Uterus (tissue), 4 donors: ENCODE data around the gene PLGLB1. TPM values are rescaled to one million over a fixed set of nuclear protein-coding genes. Genes with fewer than 3 reads are reported as not detected.
"Not testable (repeated sequence)": the region's sequence is repeated elsewhere in the genome, so short reads cannot be mapped to it uniquely, and the experiment has no call there.

Experiments used
- DNase-seq, 2 donors: peaks; one replicate each; pipeline ENCODE4 v3.0.0-alpha.2; 2019 to 2020
- H3K27ac ChIP-seq, 2 donors: fragments of 200-600 bp; sonication (generic); 1 replicate in 1 of 2; 2 replicates in 1 of 2; pipeline ENCODE4 v1.5.1; 2016 to 2018
- H3K27me3 ChIP-seq, 2 donors: fragments of 200-600 bp; sonication (generic); one replicate each; pipeline ENCODE4 v1.5.1; 2018 to 2019; ENCODE audit warnings: control low read depth in 1 of 2
- H3K36me3 ChIP-seq, 2 donors: fragments of 200-600 bp; sonication (generic); one replicate each; pipeline ENCODE4 v1.5.1; 2019; ENCODE audit warnings: control low read depth in 1 of 2
- H3K4me1 ChIP-seq, 2 donors: fragments of 200-600 bp; sonication (generic); one replicate each; pipeline ENCODE4 v1.5.1; 2018 to 2019; ENCODE audit warnings: control low read depth in 1 of 2
- H3K4me3 ChIP-seq, 2 donors: fragments of 200-600 bp; sonication (generic); 1 replicate in 1 of 2; 2 replicates in 1 of 2; pipeline ENCODE4 v1.5.1; 2018 to 2019; ENCODE audit warnings: mild to moderate bottlenecking in 1 of 2
- H3K9me3 ChIP-seq, 2 donors: fragments of 200-600 bp; sonication (generic); one replicate each; pipeline ENCODE4 v1.5.1; 2019; ENCODE audit warnings: control low read depth in 1 of 2
- CTCF ChIP-seq, 4 experiments: fragments of 200-600 bp in 2 of 4; fragments of 450-650 bp in 2 of 4; sonication (generic) in 2 of 4; IDR thresholded peaks; one replicate each; pipeline ENCODE4 v1.5.1; 2016 to 2019; ENCODE audit warnings: antibody characterized with exemption in 4 of 4, mild to moderate bottlenecking in 2 of 4, moderate library complexity in 1 of 4
- intact Hi-C: fragments of 100-400 bp; cut with DNase I; formaldehyde crosslinking; loops from one replicate; pipeline ENCODE4 v1.15.1; 2023; ENCODE audit warnings: low total_unique reads
- total RNA-seq, 4 donors: library from RNA; depleted of rRNA in 3 of 4; stranded (reverse); fragments of >200 nt in 3 of 4; gene quantifications; one replicate each; pipeline versions ENCODE4 v1.1.0 to v1.2.4, GENCODE V29; 2014 to 2023
- donor health status: DM: yes; HTN: yes; CAD: no.

PLGLB1 gene
- 1 to 10 TPM in 3 of 4 donors, not detected in 1; 4.9 to 7.5 (median 5.1) TPM for total RNA-seq

- H3K9me3 ChIP-seq, H3K27me3 ChIP-seq, H3K36me3 ChIP-seq, H3K27ac ChIP-seq, DNase-seq, intact Hi-C loops, H3K4me1 ChIP-seq, H3K4me3 ChIP-seq: not testable (repeated sequence)
Observed at GRCh38 chr2:87021744-87022143, at the start of gene PLGLB1. Gene PLGLB1, minus strand, starts transcription at chr2:87021844. Its CDS starts 61 bp downstream, at chr2:87021783.

- H3K4me3 ChIP-seq, H3K36me3 ChIP-seq, H3K27ac ChIP-seq, H3K9me3 ChIP-seq, H3K4me1 ChIP-seq, H3K27me3 ChIP-seq, DNase-seq, intact Hi-C loops: not testable (repeated sequence)
Observed at GRCh38 chr2:87064305-87064704, 42.7 kb upstream of the PLGLB1 start.

- H3K36me3 ChIP-seq, H3K27ac ChIP-seq, intact Hi-C loops, H3K9me3 ChIP-seq, H3K27me3 ChIP-seq, H3K4me1 ChIP-seq, DNase-seq, H3K4me3 ChIP-seq: not testable (repeated sequence)
Observed at GRCh38 chr2:87063431-87063830, 41.8 kb upstream of the PLGLB1 start.

GRCh38 chr2:87061519-87061918, 39.9 kb upstream of the PLGLB1 start:
- H3K9me3 ChIP-seq, H3K4me3 ChIP-seq, DNase-seq, H3K36me3 ChIP-seq, H3K27me3 ChIP-seq, H3K27ac ChIP-seq, H3K4me1 ChIP-seq, intact Hi-C loops: not testable (repeated sequence)

DNA sequence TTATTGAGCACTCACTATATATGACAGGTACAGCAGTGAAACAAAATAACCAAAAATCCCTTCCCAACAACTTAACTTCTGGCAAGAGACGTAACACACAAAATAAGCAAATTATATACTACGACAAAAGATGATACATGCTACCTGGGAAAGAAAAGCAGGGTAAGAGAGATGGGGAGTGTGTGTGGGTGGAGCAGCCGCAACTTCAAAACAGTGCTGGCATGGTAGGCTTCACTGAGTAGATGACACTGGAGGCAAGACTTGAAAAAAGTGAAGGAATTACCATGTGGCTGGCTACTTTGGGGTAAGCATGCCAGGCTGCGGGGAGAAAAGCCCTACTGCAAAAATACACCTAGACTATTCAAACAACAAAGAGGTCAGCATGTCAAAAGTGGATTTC, 36.0 kb upstream of the PLGLB1 start:
- H3K4me3 ChIP-seq, H3K9me3 ChIP-seq, DNase-seq, intact Hi-C loops, H3K4me1 ChIP-seq, H3K36me3 ChIP-seq, H3K27me3 ChIP-seq, H3K27ac ChIP-seq: not testable (repeated sequence)

GRCh38 chr2:87056843-87057242, 35.2 kb upstream of the PLGLB1 start:
- H3K27me3 ChIP-seq, H3K27ac ChIP-seq, H3K9me3 ChIP-seq, H3K36me3 ChIP-seq, intact Hi-C loops, H3K4me1 ChIP-seq, DNase-seq, H3K4me3 ChIP-seq: not testable (repeated sequence)

GRCh38 chr2:87056435-87056834, 34.8 kb upstream of the PLGLB1 start:
- intact Hi-C loops, H3K27ac ChIP-seq, H3K9me3 ChIP-seq: not testable (repeated sequence)

GRCh38 chr2:87054375-87054774, 32.7 kb upstream of the PLGLB1 start:
- H3K27ac ChIP-seq, DNase-seq, H3K36me3 ChIP-seq, intact Hi-C loops, H3K4me3 ChIP-seq, H3K4me1 ChIP-seq, H3K9me3 ChIP-seq, H3K27me3 ChIP-seq: not testable (repeated sequence)

More at GRCh38 chr2:87056435-87056834, 34.8 kb upstream of the PLGLB1 start:
- H3K27me3 ChIP-seq, H3K4me3 ChIP-seq, H3K36me3 ChIP-seq, H3K4me1 ChIP-seq, DNase-seq: not testable (repeated sequence)

GRCh38 chr2:87041321-87041978, 19.8 kb upstream of the PLGLB1 start:
- H3K27ac ChIP-seq, intact Hi-C loops, H3K9me3 ChIP-seq, H3K4me1 ChIP-seq, H3K4me3 ChIP-seq, DNase-seq, H3K27me3 ChIP-seq, H3K36me3 ChIP-seq: not testable (repeated sequence)
- peak in 1 of 4 experiments; percentile 12 for TF ChIP-seq CTCF (IDR thresholded peaks at IDR 0.05)

- H3K27me3 ChIP-seq, H3K4me3 ChIP-seq, H3K36me3 ChIP-seq, DNase-seq, intact Hi-C loops, H3K9me3 ChIP-seq, H3K27ac ChIP-seq, H3K4me1 ChIP-seq: not testable (repeated sequence)
Observed at GRCh38 chr2:87028607-87029006, 7.0 kb upstream of the PLGLB1 start.

GRCh38 chr2:87026816-87027215, 5.2 kb upstream of the PLGLB1 start:
- H3K27me3 ChIP-seq, DNase-seq, H3K9me3 ChIP-seq, H3K4me3 ChIP-seq, H3K36me3 ChIP-seq, H3K27ac ChIP-seq, intact Hi-C loops, H3K4me1 ChIP-seq: not testable (repeated sequence)

GRCh38 chr2:87025927-87026326, 4.3 kb upstream of the PLGLB1 start:
- H3K9me3 ChIP-seq, H3K4me1 ChIP-seq, H3K36me3 ChIP-seq, H3K27me3 ChIP-seq, H3K4me3 ChIP-seq, intact Hi-C loops, H3K27ac ChIP-seq, DNase-seq: not testable (repeated sequence)

DNA sequence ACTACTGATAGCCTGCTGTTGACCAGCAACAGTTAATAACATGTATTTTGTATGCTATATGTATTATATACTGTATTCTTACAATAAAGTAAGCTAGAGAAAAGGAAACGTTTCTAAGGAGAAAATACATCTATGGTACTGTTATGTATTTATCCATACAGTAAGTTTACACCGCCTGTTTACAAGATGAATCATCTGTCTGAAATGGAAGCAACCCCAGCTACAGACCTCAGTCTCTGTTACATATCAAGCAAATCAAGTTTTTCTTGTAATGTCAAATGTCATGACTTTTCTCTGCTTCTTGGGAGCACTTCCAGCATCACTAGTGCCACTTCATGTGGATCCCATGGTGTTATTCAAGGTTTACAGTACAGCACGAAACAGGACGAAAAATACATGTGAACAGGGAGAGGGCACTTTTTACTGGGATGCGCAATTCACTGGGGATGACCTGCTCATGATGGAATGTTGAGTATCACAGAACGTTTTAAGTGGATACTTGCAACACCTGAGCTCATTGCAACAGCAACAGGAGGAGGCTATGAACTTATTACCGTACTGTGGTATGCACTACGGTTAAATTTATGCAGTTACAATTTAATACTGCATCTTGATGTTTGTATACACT, 2.5 kb upstream of the PLGLB1 start:
- H3K9me3 ChIP-seq, DNase-seq, intact Hi-C loops, H3K27ac ChIP-seq, H3K4me3 ChIP-seq, H3K36me3 ChIP-seq, H3K27me3 ChIP-seq, H3K4me1 ChIP-seq: not testable (repeated sequence)
